ENCODE measurements around the gene SELENON.

GRCh38 chr1:25779894-25780293, 20.1 kb upstream of the SELENON start:
- TF ChIP-seq, protein P1, sequence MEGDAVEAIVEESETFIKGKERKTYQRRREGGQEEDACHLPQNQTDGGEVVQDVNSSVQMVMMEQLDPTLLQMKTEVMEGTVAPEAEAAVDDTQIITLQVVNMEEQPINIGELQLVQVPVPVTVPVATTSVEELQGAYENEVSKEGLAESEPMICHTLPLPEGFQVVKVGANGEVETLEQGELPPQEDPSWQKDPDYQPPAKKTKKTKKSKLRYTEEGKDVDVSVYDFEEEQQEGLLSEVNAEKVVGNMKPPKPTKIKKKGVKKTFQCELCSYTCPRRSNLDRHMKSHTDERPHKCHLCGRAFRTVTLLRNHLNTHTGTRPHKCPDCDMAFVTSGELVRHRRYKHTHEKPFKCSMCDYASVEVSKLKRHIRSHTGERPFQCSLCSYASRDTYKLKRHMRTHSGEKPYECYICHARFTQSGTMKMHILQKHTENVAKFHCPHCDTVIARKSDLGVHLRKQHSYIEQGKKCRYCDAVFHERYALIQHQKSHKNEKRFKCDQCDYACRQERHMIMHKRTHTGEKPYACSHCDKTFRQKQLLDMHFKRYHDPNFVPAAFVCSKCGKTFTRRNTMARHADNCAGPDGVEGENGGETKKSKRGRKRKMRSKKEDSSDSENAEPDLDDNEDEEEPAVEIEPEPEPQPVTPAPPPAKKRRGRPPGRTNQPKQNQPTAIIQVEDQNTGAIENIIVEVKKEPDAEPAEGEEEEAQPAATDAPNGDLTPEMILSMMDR (IDR thresholded peaks at IDR 0.05 in 4 of 5, conservative IDR thresholded peaks at IDR 0.05 in 1 of 5): no peak
- no peak for TF ChIP-seq POLR2A (IDR thresholded peaks at IDR 0.05)

Data from gastrocnemius medialis (tissue), 4 donors.